PC-3 (cell line): ENCODE data around the gene NAP1L4. TPM values are rescaled to one million over a fixed set of nuclear protein-coding genes. Genes with fewer than 3 reads are reported as not detected.
A peak's percentile ranks its signal among the peaks of the same experiment; 100 is the strongest.

ENCODE experiments used
- ATAC-seq: fragments of 200-7000 bp; cut with Tn5 transposase; 2 replicates; pipeline ENCODE4 v1.9.1; 2020; ENCODE audit warnings: mild to moderate bottlenecking, moderate library complexity
- BruUV-seq: library from RNA; stranded (reverse); fragments of 400-500 nt; replicated peaks from 2 replicates; lab custom pipeline; 2021; lab: Mats Ljungman, UMichigan
- CTCF ChIA-PET: fragments of 300-600 bp; sonication (Branson Sonifier 250); formaldehyde crosslinking; loops from one replicate; lab custom pipeline; 2022; ENCODE audit warnings: antibody characterized with exemption; lab: Charles Lee
- POLR2A ChIA-PET: fragments of 300-600 bp; sonication (Branson Sonifier 250); formaldehyde crosslinking; loops from one replicate; lab custom pipeline; 2022; ENCODE audit warnings: antibody characterized with exemption; ENCODE audit not compliant: unreplicated experiment; lab: Charles Lee
- DNase-seq: peaks from one replicate; pipeline ENCODE4 v3.0.0-alpha.2; 2015
- H2AFZ ChIP-seq: fragments of 300-600 bp; sonication (generic); 2 replicates; pipeline ENCODE4 v1.6.0; 2016; ENCODE audit warnings: antibody characterized with exemption, low read length
- H3F3A ChIP-seq: fragments of 300-600 bp; sonication (generic); one replicate; pipeline ENCODE4 v1.6.0; 2017; ENCODE audit warnings: antibody characterized with exemption, low read length, control low read depth, mild to moderate bottlenecking; ENCODE audit not compliant: unreplicated experiment
- H3K27ac ChIP-seq: fragments of 300-600 bp; sonication (generic); 2 replicates; pipeline ENCODE4 v1.5.1; 2016; ENCODE audit warnings: mild to moderate bottlenecking, low read length
- H3K27me3 ChIP-seq: fragments of 300-600 bp; sonication (generic); 2 replicates; pipeline ENCODE4 v1.6.1; 2016; ENCODE audit warnings: low read length, mixed read lengths
- H3K36me3 ChIP-seq: fragments of 300-600 bp; sonication (generic); 2 replicates; pipeline ENCODE4 v1.6.1; 2016; ENCODE audit warnings: low read depth, mixed run types, low read length, mixed read lengths
- H3K4me1 ChIP-seq: fragments of 300-600 bp; sonication (generic); 2 replicates; pipeline ENCODE4 v1.5.1; 2016; ENCODE audit warnings: low read length; ENCODE audit not compliant: insufficient read depth
- H3K4me2 ChIP-seq: fragments of 300-600 bp; sonication (generic); 2 replicates; pipeline ENCODE4 v1.6.0; 2016; ENCODE audit warnings: low read length
- H3K4me3 ChIP-seq: fragments of 300-600 bp; sonication (generic); 2 replicates; pipeline ENCODE4 v1.5.1; 2016; ENCODE audit warnings: mild to moderate bottlenecking, low read length, mixed read lengths
- H3K79me2 ChIP-seq: fragments of 300-600 bp; sonication (generic); 2 replicates; pipeline ENCODE4 v1.6.1; 2017; ENCODE audit warnings: low read length, mixed read lengths
- H3K9ac ChIP-seq: fragments of 300-600 bp; sonication (generic); 2 replicates; pipeline ENCODE4 v1.6.0; 2016; ENCODE audit warnings: mild to moderate bottlenecking, low read length
- H3K9me2 ChIP-seq: fragments of 300-600 bp; sonication (generic); replicated peaks from 2 replicates; pipeline ENCODE4 v1.6.1; 2016; ENCODE audit warnings: mixed run types, low read length, mixed read lengths
- H3K9me3 ChIP-seq: fragments of 300-600 bp; sonication (generic); 2 replicates; pipeline ENCODE4 v1.6.1; 2016; ENCODE audit warnings: low read length, mixed read lengths
- H4K20me1 ChIP-seq: fragments of 300-600 bp; sonication (generic); 2 replicates; pipeline ENCODE4 v1.6.1; 2016; ENCODE audit warnings: low read length, mixed read lengths
- EZH2 ChIP-seq: fragments of 300-600 bp; sonication (generic); IDR thresholded peaks from one replicate; pipeline ENCODE4 v1.6.1; 2017; ENCODE audit warnings: antibody characterized with exemption, mild to moderate bottlenecking, low read length; ENCODE audit not compliant: unreplicated experiment
- EZH2phosphoT487 ChIP-seq: fragments of 300-600 bp; sonication (generic); IDR thresholded peaks from 2 replicates; pipeline ENCODE4 v1.6.1; 2018; ENCODE audit warnings: mild to moderate bottlenecking, antibody characterized with exemption, low read length, borderline replicate concordance
- intact Hi-C: fragments of 100-400 bp; cut with micrococcal nuclease; formaldehyde crosslinking; loops from 2 replicates; pipeline ENCODE4 v1.9.0; 2023
- total RNA-seq: library from RNA; depleted of rRNA; stranded (reverse); fragments of >200 nt; gene quantifications from 2 replicates; pipeline ENCODE4 v1.2.3, GENCODE V29; 2014
- TF ChIP-seq, protein P1 (sequence below): fragments of 300-600 bp; sonication (generic); conservative IDR thresholded peaks from 2 replicates; pipeline ENCODE4 v1.5.1; 2017; ENCODE audit warnings: antibody characterized with exemption, low read depth, mild to moderate bottlenecking, low read length

NAP1L4 gene
- total RNA-seq, 1 experiment from 2014 or later: 115 TPM

DNA sequence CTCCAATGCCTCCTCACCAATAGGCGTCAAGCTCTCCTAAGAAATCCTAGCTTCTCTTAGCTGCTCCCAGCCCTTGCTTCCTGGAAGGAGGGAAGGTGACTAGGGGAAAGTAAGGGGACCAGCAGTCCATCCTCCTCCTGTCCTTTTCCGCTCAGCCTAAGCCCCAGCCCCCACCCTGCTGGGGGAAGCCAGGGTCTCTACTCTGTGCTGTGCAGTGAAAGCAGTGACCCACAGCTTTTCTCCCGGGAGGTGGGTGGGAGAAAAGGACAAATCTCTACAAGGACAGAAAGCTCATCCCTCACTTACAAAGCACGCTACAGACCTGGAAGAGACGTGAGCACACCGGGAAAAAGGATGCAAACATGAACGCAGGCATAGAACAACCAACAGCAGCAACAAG lies 32.0 kb downstream of the NAP1L4 start:
- no peaks in the 10 kb centered on the region for H3F3A ChIP-seq
- H3K36me3 ChIP-seq: peaks cover 86% of the 10 kb centered on the region
- ChIA-PET CTCF (no interaction called here), POLR2A (interaction anchor here (0.6 kb wide), 1 partner anchor 9 kb away, joined by 4 read pairs; no protein-coding TSS in a partner anchor)
- no peak overlapping the region for H3K4me2 ChIP-seq
- H3K27ac ChIP-seq: no peak overlapping the region
- intact Hi-C loops: no loop called here
- no peaks in the 10 kb centered on the region for H3K27me3 ChIP-seq
- ATAC-seq (no peak), DNase-seq (no peak)
- no peaks in the 10 kb centered on the region for H3K9me2 ChIP-seq
- H2AFZ ChIP-seq: no peak overlapping the region
- no peak overlapping the region for H3K9ac ChIP-seq
- H4K20me1 ChIP-seq: no peaks in the 10 kb centered on the region
- H3K4me1 ChIP-seq: no peaks in the 10 kb centered on the region
- no peak overlapping the region for H3K4me3 ChIP-seq
- no peaks in the 10 kb centered on the region for H3K9me3 ChIP-seq
- TF ChIP-seq, protein P1, sequence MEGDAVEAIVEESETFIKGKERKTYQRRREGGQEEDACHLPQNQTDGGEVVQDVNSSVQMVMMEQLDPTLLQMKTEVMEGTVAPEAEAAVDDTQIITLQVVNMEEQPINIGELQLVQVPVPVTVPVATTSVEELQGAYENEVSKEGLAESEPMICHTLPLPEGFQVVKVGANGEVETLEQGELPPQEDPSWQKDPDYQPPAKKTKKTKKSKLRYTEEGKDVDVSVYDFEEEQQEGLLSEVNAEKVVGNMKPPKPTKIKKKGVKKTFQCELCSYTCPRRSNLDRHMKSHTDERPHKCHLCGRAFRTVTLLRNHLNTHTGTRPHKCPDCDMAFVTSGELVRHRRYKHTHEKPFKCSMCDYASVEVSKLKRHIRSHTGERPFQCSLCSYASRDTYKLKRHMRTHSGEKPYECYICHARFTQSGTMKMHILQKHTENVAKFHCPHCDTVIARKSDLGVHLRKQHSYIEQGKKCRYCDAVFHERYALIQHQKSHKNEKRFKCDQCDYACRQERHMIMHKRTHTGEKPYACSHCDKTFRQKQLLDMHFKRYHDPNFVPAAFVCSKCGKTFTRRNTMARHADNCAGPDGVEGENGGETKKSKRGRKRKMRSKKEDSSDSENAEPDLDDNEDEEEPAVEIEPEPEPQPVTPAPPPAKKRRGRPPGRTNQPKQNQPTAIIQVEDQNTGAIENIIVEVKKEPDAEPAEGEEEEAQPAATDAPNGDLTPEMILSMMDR: no peak
- no peak for TF ChIP-seq EZH2
- TF ChIP-seq EZH2phosphoT487: no peak
- H3K79me2 ChIP-seq: no peaks in the 10 kb centered on the region; the same call in 1 of the 2 replicates
- BruUV-seq: no TSS peak

DNA sequence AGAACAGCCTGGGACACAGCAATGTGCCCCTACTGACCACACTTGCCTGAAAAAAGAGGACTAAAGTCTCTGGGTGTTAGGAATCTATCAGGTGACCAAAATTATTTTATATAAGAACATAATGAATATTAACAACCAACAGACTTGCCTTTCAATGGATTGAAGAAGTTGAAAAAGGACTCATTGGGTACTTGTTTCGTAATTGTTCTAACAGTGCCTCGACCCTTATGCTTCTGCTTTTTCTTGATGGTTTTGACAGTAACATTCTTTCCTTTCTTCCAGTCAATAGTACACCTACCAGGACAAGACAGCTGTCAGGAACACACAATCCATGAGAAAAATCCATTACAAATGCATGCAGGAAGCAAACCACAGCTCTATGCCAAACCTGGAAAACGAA lies 33.9 kb downstream of the NAP1L4 start:
- no peaks in the 10 kb centered on the region for H3K4me1 ChIP-seq

DNA sequence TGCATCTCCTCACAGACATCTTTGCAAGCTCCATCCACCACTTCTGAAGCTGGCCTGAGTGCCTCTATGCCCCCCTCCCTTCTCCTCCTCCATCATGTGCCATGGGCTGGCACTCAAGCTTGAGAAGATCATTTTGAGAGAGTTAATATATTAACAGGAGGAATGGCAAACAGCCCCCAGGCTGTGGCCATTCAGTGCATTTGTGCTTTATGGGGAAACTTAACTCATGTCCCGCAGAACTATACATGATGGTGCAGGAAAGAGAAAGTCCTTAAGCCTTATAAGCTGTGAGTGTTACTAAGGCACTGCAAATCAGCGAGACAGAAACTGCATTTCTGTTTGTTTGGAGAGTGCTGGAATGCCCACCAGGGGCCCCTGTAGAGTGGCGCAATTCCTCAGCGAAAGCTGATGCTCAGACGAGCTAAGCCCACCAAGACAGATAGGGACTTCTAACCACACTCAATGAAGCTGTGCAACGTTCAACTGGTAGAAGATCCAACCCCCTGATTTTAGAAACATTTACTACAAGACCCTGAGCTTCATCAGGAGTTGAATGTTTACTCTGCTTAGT lies 36.1 kb downstream of the NAP1L4 start:
- Histone ChIP-seq H3K36me3 (peaks cover 90% of the 10 kb centered on the region), H3K4me3 (no peak overlapping the region), H3K27ac (no peak overlapping the region), H3K9me3 (no peaks in the 10 kb centered on the region), H3K27me3 (no peaks in the 10 kb centered on the region), H2AFZ (no peak overlapping the region), H3K9me2 (no peaks in the 10 kb centered on the region), H3F3A (peaks cover 3% of the 10 kb centered on the region), H3K9ac (no peak overlapping the region), H4K20me1 (no peaks in the 10 kb centered on the region; the same call in 1 of the 2 replicates), H3K4me2 (no peak overlapping the region), H3K4me1 (peaks cover 11% of the 10 kb centered on the region), H3K79me2 (no peaks in the 10 kb centered on the region; the same call in 1 of the 2 replicates)
- intact Hi-C loops: no loop called here
- no peak for TF ChIP-seq EZH2phosphoT487
- TF ChIP-seq EZH2: no peak
- TF ChIP-seq, protein P1: 0 out of 2 replicates have a peak, but pooled peaks have one; percentile 9
- DNase-seq (no peak), ATAC-seq (no peak)
- ChIA-PET CTCF (no interaction called here), POLR2A (interaction anchor here (0.7 kb wide), 1 partner anchor 16 kb away, joined by 3 read pairs; no protein-coding TSS in a partner anchor)
- no TSS peak for BruUV-seq

More for the DNA sequence above, 33.9 kb downstream of the NAP1L4 start:
- Histone ChIP-seq H3K4me3 (no peak overlapping the region), H2AFZ (no peak overlapping the region), H3K79me2 (no peaks in the 10 kb centered on the region; the same call in 1 of the 2 replicates), H3K9me2 (no peaks in the 10 kb centered on the region), H3K27me3 (no peaks in the 10 kb centered on the region), H3F3A (no peaks in the 10 kb centered on the region), H3K9ac (no peak overlapping the region), H3K36me3 (peaks cover 87% of the 10 kb centered on the region), H4K20me1 (no peaks in the 10 kb centered on the region), H3K4me2 (no peak overlapping the region), H3K9me3 (no peaks in the 10 kb centered on the region), H3K27ac (no peak overlapping the region)
- DNase-seq (no peak), ATAC-seq (no peak)
- no TSS peak for BruUV-seq
- no peak for TF ChIP-seq EZH2phosphoT487
- TF ChIP-seq EZH2: no peak
- TF ChIP-seq, protein P1: no peak
- ChIA-PET CTCF (no interaction called here), POLR2A (no interaction called here)
- intact Hi-C loops: no loop called here
